ENCODE measurements around the gene ZNF311. TPM values are rescaled to one million over a fixed set of nuclear protein-coding genes. Genes with fewer than 3 reads are reported as not detected.
A peak's percentile ranks its signal among the peaks of the same experiment; 100 is the strongest.

The ZNF311 gene
- total RNA-seq, 6 donors from 2014 or later, result 0.76 to 6.3 (median 1.7) TPM; not detected in 1

DNA sequence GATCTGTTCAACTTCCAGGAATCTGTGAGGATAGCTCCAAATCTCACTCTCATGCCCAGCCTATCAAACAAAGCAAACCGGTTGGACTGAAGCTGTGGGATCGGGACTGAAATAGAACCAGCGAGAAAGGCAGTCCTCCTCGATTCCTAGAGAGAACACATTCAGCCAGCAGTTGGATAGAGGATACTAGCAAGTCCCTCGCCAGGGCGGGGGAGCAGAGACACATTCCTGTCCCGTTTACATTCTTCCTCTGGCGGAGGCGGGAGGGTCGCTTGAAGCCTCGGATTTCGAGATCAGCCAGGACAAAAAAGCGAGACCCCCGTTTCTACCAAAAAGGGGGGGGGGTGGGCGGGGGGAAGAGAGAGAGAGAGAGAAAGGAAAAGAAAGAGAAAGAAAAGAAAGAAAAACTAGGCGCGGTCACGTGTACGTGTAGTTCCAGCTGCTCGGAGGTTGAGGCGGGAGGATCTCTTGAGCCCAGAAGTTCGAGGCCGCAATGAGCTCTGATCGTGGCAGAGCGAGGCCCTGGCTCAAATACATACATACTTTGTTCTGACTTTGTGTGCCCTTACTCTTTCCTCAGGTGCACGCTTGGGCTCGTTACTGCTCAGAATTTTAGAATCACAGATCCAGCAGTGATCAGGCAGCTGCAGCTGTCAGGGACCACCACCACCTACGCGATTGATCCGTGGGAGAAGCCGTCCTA, 19.5 kb downstream of the ZNF311 start:
- no peaks in the 10 kb centered on the region for H3K9me3 ChIP-seq
- H3K27me3 ChIP-seq, result no peaks in the 10 kb centered on the region
- H3K4me1 ChIP-seq, result peaks cover 7 to 30% (median 9%) of the 10 kb centered on the region in 4 donors
- ATAC-seq (ENCODE audit: low FRiP score in 2 of 2) (peak; percentile 84 to 88), DNase-seq (peak in 1 of 2 donors; percentile 92)
- peak overlapping the region; percentile 47 to 58 (median 53) for H3K4me3 ChIP-seq
- 13 to 14% methylated on average over 29 to 31 of the region's 31 CpGs for WGBS, 2 donors
- peak overlapping the region; percentile 69 to 84 (median 80) for H3K27ac ChIP-seq
- no peaks in the 10 kb centered on the region for H3K36me3 ChIP-seq
- TF ChIP-seq EP300 (IDR thresholded peaks at IDR 0.05) (no peak), POLR2AphosphoS5 (IDR thresholded peaks at IDR 0.05) (peak; percentile 49 to 51), POLR2A (IDR thresholded peaks at IDR 0.05) (peak in 1 of 4 donors; percentile 40)
- TF ChIP-seq, protein P1, sequence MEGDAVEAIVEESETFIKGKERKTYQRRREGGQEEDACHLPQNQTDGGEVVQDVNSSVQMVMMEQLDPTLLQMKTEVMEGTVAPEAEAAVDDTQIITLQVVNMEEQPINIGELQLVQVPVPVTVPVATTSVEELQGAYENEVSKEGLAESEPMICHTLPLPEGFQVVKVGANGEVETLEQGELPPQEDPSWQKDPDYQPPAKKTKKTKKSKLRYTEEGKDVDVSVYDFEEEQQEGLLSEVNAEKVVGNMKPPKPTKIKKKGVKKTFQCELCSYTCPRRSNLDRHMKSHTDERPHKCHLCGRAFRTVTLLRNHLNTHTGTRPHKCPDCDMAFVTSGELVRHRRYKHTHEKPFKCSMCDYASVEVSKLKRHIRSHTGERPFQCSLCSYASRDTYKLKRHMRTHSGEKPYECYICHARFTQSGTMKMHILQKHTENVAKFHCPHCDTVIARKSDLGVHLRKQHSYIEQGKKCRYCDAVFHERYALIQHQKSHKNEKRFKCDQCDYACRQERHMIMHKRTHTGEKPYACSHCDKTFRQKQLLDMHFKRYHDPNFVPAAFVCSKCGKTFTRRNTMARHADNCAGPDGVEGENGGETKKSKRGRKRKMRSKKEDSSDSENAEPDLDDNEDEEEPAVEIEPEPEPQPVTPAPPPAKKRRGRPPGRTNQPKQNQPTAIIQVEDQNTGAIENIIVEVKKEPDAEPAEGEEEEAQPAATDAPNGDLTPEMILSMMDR (IDR thresholded peaks at IDR 0.05), result no peak

- WGBS, 2 donors, result 83 to 88% methylated on average over 5 of the region's 5 CpGs
- no peak for TF ChIP-seq POLR2AphosphoS5 (IDR thresholded peaks at IDR 0.05)
- TF ChIP-seq, protein P1 (IDR thresholded peaks at IDR 0.05), result no peak
- TF ChIP-seq POLR2A (IDR thresholded peaks at IDR 0.05), result no peak
- TF ChIP-seq EP300 (IDR thresholded peaks at IDR 0.05), result no peak
- no peaks in the 10 kb centered on the region for H3K27me3 ChIP-seq
- H3K4me1 ChIP-seq, result peaks cover 9 to 31% (median 11%) of the 10 kb centered on the region in 4 donors
- H3K27ac ChIP-seq, result no peak overlapping the region
- DNase-seq, result no peak
- H3K4me3 ChIP-seq, result no peak overlapping the region
- ATAC-seq (ENCODE audit: low FRiP score in 2 of 2), result no peak
- no peaks in the 10 kb centered on the region for H3K36me3 ChIP-seq
- H3K9me3 ChIP-seq, result no peaks in the 10 kb centered on the region
Observed at GRCh38 chr6:28983838-28984237, 21.3 kb downstream of the ZNF311 start.

- DNase-seq, result no peak
- peak overlapping the region in 3 of 4 donors; percentile 54 to 79 (median 58) for H3K4me3 ChIP-seq
- peak in 1 of 2 donors; percentile 40 for ATAC-seq (ENCODE audit: low FRiP score in 2 of 2)
- no peaks in the 10 kb centered on the region for H3K36me3 ChIP-seq
- TF ChIP-seq POLR2A (IDR thresholded peaks at IDR 0.05) (no peak), POLR2AphosphoS5 (IDR thresholded peaks at IDR 0.05) (no peak)
- TF ChIP-seq, protein P1 (IDR thresholded peaks at IDR 0.05), result peak in 2 of 6 experiments; percentile 9 to 25
- WGBS, 2 donors, result 18 to 28% methylated on average over 17 of the region's 17 CpGs
- peak overlapping the region; percentile 64 to 83 (median 78) for H3K27ac ChIP-seq
- H3K27me3 ChIP-seq, result no peaks in the 10 kb centered on the region
- H3K4me1 ChIP-seq, result peaks cover 9 to 31% (median 11%) of the 10 kb centered on the region in 4 donors
- H3K9me3 ChIP-seq, result no peaks in the 10 kb centered on the region
Observed at GRCh38 chr6:28982476-28983266, 22.4 kb downstream of the ZNF311 start.

GRCh38 chr6:28981833-28982475, 23.2 kb downstream of the ZNF311 start:
- WGBS, 2 donors, result 0 to 1% methylated on average over 23 of the region's 23 CpGs
- no peak for TF ChIP-seq EP300 (IDR thresholded peaks at IDR 0.05)
- TF ChIP-seq, protein P1 (IDR thresholded peaks at IDR 0.05), result peak in 4 of 6 experiments; percentile 9 to 35 (median 15)
- peak; percentile 27 to 51 for TF ChIP-seq POLR2AphosphoS5 (IDR thresholded peaks at IDR 0.05)
- peak in 1 of 4 donors; percentile 34 for TF ChIP-seq POLR2A (IDR thresholded peaks at IDR 0.05)
- Histone ChIP-seq H3K36me3 (no peaks in the 10 kb centered on the region), H3K27me3 (no peaks in the 10 kb centered on the region), H3K4me1 (peaks cover 9 to 31% (median 11%) of the 10 kb centered on the region in 4 donors), H3K27ac (peak overlapping the region; percentile 64 to 83 (median 78)), H3K9me3 (no peaks in the 10 kb centered on the region), H3K4me3 (peak overlapping the region; percentile 54 to 79 (median 64))
- ATAC-seq (ENCODE audit: low FRiP score in 2 of 2) (peak; percentile 84 to 89), DNase-seq (peak; percentile 87 to 91)

Data from upper lobe of left lung (tissue), 6 donors.